ENCODE data around the gene SIPA1. TPM values are rescaled to one million over a fixed set of nuclear protein-coding genes. Genes with fewer than 3 reads are reported as not detected.
A peak's percentile ranks its signal among the peaks of the same experiment; 100 is the strongest.

SIPA1 gene
- total RNA-seq, 4 donors from 2014 or later, result 22.4 to 174 (median 30.9) TPM

- H3K4me1 ChIP-seq, result peaks cover 23 to 49% (median 38%) of the 10 kb centered on the region in 4 donors
- intact Hi-C loops (cut with DNase I; ENCODE audit: low total_unique reads) (loop anchor here (5.0 kb wide), 1 partner anchor 48 kb away; no protein-coding TSS in a partner anchor), in situ Hi-C loops (cut with MboI; ENCODE audit: low pct_ligation_motif_present in 1 of 4, low pct_unique_long_range_greater_than_20kb in 1 of 4, low sequenced_read_pairs in 3 of 4) (no loop called here)
- TF ChIP-seq POLR2A (IDR thresholded peaks at IDR 0.05), result no peak
- TF ChIP-seq POLR2AphosphoS5 (IDR thresholded peaks at IDR 0.05), result no peak
- TF ChIP-seq EP300 (IDR thresholded peaks at IDR 0.05; ENCODE audit: low read depth), result no peak
- TF ChIP-seq, protein P1, sequence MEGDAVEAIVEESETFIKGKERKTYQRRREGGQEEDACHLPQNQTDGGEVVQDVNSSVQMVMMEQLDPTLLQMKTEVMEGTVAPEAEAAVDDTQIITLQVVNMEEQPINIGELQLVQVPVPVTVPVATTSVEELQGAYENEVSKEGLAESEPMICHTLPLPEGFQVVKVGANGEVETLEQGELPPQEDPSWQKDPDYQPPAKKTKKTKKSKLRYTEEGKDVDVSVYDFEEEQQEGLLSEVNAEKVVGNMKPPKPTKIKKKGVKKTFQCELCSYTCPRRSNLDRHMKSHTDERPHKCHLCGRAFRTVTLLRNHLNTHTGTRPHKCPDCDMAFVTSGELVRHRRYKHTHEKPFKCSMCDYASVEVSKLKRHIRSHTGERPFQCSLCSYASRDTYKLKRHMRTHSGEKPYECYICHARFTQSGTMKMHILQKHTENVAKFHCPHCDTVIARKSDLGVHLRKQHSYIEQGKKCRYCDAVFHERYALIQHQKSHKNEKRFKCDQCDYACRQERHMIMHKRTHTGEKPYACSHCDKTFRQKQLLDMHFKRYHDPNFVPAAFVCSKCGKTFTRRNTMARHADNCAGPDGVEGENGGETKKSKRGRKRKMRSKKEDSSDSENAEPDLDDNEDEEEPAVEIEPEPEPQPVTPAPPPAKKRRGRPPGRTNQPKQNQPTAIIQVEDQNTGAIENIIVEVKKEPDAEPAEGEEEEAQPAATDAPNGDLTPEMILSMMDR (IDR thresholded peaks at IDR 0.05), result no peak
- no peak overlapping the region for H3K4me3 ChIP-seq
- 17 to 51% methylated on average over 1 to 8 of the region's 8 CpGs for WGBS, 2 donors (ENCODE audit: low coverage in 1 of 2)
- H3K9me3 ChIP-seq, result no peaks in the 10 kb centered on the region
- peak overlapping the region in 2 of 4 donors; percentile 73 to 85 for H3K27ac ChIP-seq
- DNase-seq, result peak; percentile 59
- no peaks in the 10 kb centered on the region for H3K36me3 ChIP-seq
- H3K27me3 ChIP-seq, result no peaks in the 10 kb centered on the region
Measured at GRCh38 chr11:65590240-65590738, 47.6 kb upstream of the SIPA1 start.

- H3K4me1 ChIP-seq, result peaks cover 12 to 42% (median 33%) of the 10 kb centered on the region in 4 donors
- peak overlapping the region in 3 of 4 donors; percentile 6 to 28 (median 27) for H3K4me3 ChIP-seq
- in situ Hi-C loops (cut with MboI; ENCODE audit: low pct_ligation_motif_present in 1 of 4, low pct_unique_long_range_greater_than_20kb in 1 of 4, low sequenced_read_pairs in 3 of 4), result no loop called here
- 54% methylated on average over 57 of the region's 106 CpGs; no CpG with 5 or more reads in 1 of the 2 donors for WGBS, 2 donors (ENCODE audit: low coverage in 1 of 2)
- TF ChIP-seq, protein P1 (IDR thresholded peaks at IDR 0.05), result peak in 4 of 5 experiments; percentile 7 to 23 (median 8)
- no peak for TF ChIP-seq POLR2A (IDR thresholded peaks at IDR 0.05)
- TF ChIP-seq POLR2AphosphoS5 (IDR thresholded peaks at IDR 0.05), result peak in 2 of 3 donors; percentile 15 to 29
- TF ChIP-seq EP300 (IDR thresholded peaks at IDR 0.05; ENCODE audit: low read depth), result no peak
- H3K36me3 ChIP-seq, result no peaks in the 10 kb centered on the region
- H3K27me3 ChIP-seq, result no peaks in the 10 kb centered on the region
- DNase-seq, result peak; percentile 60
- H3K9me3 ChIP-seq, result no peaks in the 10 kb centered on the region
- intact Hi-C loops (cut with DNase I; ENCODE audit: low total_unique reads), result loop anchor here (5.0 kb wide), 1 partner anchor 50 kb away; no protein-coding TSS in a partner anchor
- peak overlapping the region; percentile 57 to 66 (median 64) for H3K27ac ChIP-seq
Measured at GRCh38 chr11:65591939-65592857, 45.7 kb upstream of the SIPA1 start.

DNA sequence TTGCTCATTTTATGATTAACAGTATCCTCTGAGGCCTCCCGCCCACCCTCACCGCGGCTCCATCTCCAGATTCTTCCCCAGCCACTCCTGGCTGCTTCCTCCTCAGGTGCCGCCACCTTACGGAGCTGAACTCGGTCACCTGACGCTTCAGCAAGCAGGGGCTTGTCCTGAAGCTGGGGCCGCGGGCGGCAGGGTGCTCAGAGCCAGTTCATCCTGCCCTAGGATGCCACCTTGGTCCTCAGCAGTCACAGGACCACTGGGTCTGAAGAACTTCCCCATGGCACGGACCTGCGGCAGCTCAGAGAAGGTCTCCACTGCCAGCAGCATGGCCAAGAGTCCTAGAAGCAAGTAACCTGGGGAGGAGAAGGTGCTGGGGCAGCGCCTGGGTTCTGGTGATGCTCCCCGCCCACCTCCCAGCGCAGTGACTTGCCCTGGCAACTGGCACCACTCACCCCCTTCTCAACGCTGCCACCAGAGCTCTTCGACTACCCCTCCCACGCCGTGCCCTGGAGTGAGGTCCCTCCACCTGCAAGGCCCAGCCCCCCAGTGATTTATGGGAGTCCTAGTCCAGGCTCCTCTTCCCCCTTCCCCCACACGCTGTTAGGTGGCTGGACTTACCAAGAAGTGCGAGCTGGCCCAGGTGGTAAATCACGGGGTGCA is 44.9 kb upstream of the SIPA1 start:
- Histone ChIP-seq H3K27me3 (no peaks in the 10 kb centered on the region), H3K4me1 (peaks cover 5 to 35% (median 25%) of the 10 kb centered on the region in 4 donors), H3K36me3 (peaks cover 0 to 5% (median 1%) of the 10 kb centered on the region in 4 donors), H3K27ac (peak overlapping the region; percentile 57 to 66 (median 64)), H3K4me3 (no peak overlapping the region), H3K9me3 (no peaks in the 10 kb centered on the region)
- intact Hi-C loops (cut with DNase I; ENCODE audit: low total_unique reads) (loop anchor here (5.0 kb wide), 1 partner anchor 51 kb away; no protein-coding TSS in a partner anchor), in situ Hi-C loops (cut with MboI; ENCODE audit: low pct_ligation_motif_present in 1 of 4, low pct_unique_long_range_greater_than_20kb in 1 of 4, low sequenced_read_pairs in 3 of 4) (no loop called here)
- TF ChIP-seq EP300 (IDR thresholded peaks at IDR 0.05; ENCODE audit: low read depth) (no peak), POLR2A (IDR thresholded peaks at IDR 0.05) (no peak), POLR2AphosphoS5 (IDR thresholded peaks at IDR 0.05) (no peak)
- 75% methylated on average over 22 of the region's 22 CpGs; no CpG with 5 or more reads in 1 of the 2 donors for WGBS, 2 donors (ENCODE audit: low coverage in 1 of 2)
- DNase-seq, result no peak

DNA sequence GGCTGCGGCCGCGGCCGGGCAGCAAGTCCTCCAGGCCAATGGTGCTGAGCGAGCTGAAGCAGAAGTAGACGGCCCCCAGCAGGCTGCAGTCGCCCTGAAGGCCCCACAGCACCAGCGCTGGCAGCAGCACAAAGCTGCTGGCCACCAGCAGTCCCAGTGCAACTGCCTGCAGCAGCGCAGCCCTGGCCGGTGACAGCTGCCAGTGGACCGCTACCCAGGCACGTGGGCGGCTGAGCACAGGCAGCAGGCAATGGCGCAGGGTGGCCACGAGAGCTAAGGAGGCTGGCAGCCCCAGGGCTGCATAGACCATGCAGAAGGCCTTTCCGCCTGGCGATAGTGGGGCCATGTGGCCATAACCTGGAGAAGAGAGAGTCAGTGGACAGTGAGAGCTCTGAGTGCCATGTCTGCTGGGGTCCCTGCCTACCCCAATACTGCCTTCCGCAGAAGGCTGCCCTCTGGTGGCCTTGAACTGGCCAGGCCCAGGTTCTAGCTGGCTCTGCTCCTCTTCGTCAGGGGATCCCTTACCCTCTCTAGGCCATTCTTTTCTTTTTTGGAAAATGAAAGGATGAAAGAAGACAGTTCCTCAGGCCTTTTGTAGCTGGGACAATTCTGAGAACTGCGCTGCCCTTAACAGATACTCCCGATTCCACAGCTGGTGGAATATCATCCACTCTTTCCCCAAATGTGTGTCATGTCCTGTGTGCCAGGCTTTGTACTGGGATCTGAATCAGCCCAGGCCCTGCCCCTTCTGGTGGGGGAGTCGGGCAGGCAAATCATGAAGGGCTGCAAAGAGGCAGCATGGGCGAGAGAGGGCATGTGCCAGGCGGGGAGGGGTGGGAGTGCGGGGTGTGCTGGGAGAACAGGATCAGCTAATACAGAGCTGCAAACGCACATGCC is 44.1 kb upstream of the SIPA1 start:
- Histone ChIP-seq H3K27ac (peak overlapping the region in 3 of 4 donors; percentile 36 to 57 (median 52)), H3K9me3 (no peaks in the 10 kb centered on the region), H3K4me1 (peaks cover 0 to 27% (median 18%) of the 10 kb centered on the region in 4 donors), H3K4me3 (no peak overlapping the region), H3K27me3 (no peaks in the 10 kb centered on the region), H3K36me3 (peaks cover 0 to 13% (median 5%) of the 10 kb centered on the region in 4 donors)
- 78 to 90% methylated on average over 2 to 21 of the region's 26 CpGs for WGBS, 2 donors (ENCODE audit: low coverage in 1 of 2)
- intact Hi-C loops (cut with DNase I; ENCODE audit: low total_unique reads) (loop anchor here (5.0 kb wide), 1 partner anchor 51 kb away; no protein-coding TSS in a partner anchor), in situ Hi-C loops (cut with MboI; ENCODE audit: low pct_ligation_motif_present in 1 of 4, low pct_unique_long_range_greater_than_20kb in 1 of 4, low sequenced_read_pairs in 3 of 4) (no loop called here)
- DNase-seq, result peak; percentile 49
- TF ChIP-seq, protein P1 (IDR thresholded peaks at IDR 0.05), result peak; percentile 64 to 73 (median 67)
- TF ChIP-seq EP300 (IDR thresholded peaks at IDR 0.05; ENCODE audit: low read depth), result no peak
- TF ChIP-seq POLR2A (IDR thresholded peaks at IDR 0.05), result no peak
- peak in 2 of 3 donors; percentile 27 to 46 for TF ChIP-seq POLR2AphosphoS5 (IDR thresholded peaks at IDR 0.05)

Measured in transverse colon (tissue), 4 donors.